ENCODE measurements around the gene PIK3AP1. TPM values are rescaled to one million over a fixed set of nuclear protein-coding genes. Genes with fewer than 3 reads are reported as not detected.
A peak's percentile ranks its signal among the peaks of the same experiment; 100 is the strongest.
"Not testable (repeated sequence)": the region's sequence is repeated elsewhere in the genome, so short reads cannot be mapped to it uniquely, and the experiment has no call there.

Gene PIK3AP1
- total RNA-seq, 1 experiment from 2014 or later: 4.3 TPM

GRCh38 chr10:96578633-96579032 is 141.7 kb downstream of the PIK3AP1 start:
- Mint-ChIP-seq H3K9me3 (peaks cover 4% of the 10 kb centered on the region), H3K36me3 (peaks cover 23% of the 10 kb centered on the region), H3K27ac (peak overlapping the region; percentile 80; the same call in 1 of the 2 replicates), H3K4me1 (peaks cover 40% of the 10 kb centered on the region), H3K27me3 (ENCODE audit: low read depth) (no peaks in the 10 kb centered on the region), H3K4me3 (no peak overlapping the region)
- no peak for TF ChIP-seq RORB (CRISPR knock-in tag; IDR thresholded peaks at IDR 0.05)
- TF ChIP-seq CBFB (CRISPR knock-in tag; IDR thresholded peaks at IDR 0.05; ENCODE audit: low read depth): no peak
- TF ChIP-seq EMX1 (CRISPR knock-in tag; IDR thresholded peaks at IDR 0.05): no peak
- no peak for TF ChIP-seq E2F4 (CRISPR knock-in tag; IDR thresholded peaks at IDR 0.05; ENCODE audit: borderline replicate concordance, low read depth)
- TF ChIP-seq ZNF121 (CRISPR knock-in tag; IDR thresholded peaks at IDR 0.05): no peak
- no peak for TF ChIP-seq KAT7 (CRISPR knock-in tag; IDR thresholded peaks at IDR 0.05; ENCODE audit: borderline replicate concordance)
- no peak for TF ChIP-seq HMGXB4 (CRISPR knock-in tag; IDR thresholded peaks at IDR 0.05)
- DNase-seq (ENCODE audit: low spot score) (no peak), ATAC-seq (no peak)
- ChIA-PET CTCF (no interaction called here), POLR2A (no interaction called here)

- ChIA-PET POLR2A (no interaction called here), CTCF (no interaction called here)
- H3K27ac Mint-ChIP-seq: 0 out of 2 replicates have a peak overlapping the region, but pooled peaks have one; percentile 23
- H3K27me3 Mint-ChIP-seq (ENCODE audit: low read depth): no peaks in the 10 kb centered on the region
- peaks cover 39% of the 10 kb centered on the region for H3K4me1 Mint-ChIP-seq
- H3K9me3 Mint-ChIP-seq: peaks cover 4% of the 10 kb centered on the region
- TF ChIP-seq EMX1 (CRISPR knock-in tag; IDR thresholded peaks at IDR 0.05): no peak
- ATAC-seq (no peak), DNase-seq (ENCODE audit: low spot score) (no peak)
- peaks cover 23% of the 10 kb centered on the region for H3K36me3 Mint-ChIP-seq
- no peak overlapping the region for H3K4me3 Mint-ChIP-seq
These were observed 142.3 kb downstream of the PIK3AP1 start for GRCh38 chr10:96578022-96578421.

- no peak for TF ChIP-seq NR1H2 (CRISPR knock-in tag; IDR thresholded peaks at IDR 0.05)
- Mint-ChIP-seq H3K27me3 (ENCODE audit: low read depth) (no peaks in the 10 kb centered on the region), H3K36me3 (peaks cover 23% of the 10 kb centered on the region), H3K27ac (no peak overlapping the region), H3K9me3 (peaks cover 4% of the 10 kb centered on the region), H3K4me3 (no peak overlapping the region), H3K4me1 (peaks cover 34% of the 10 kb centered on the region)
- ATAC-seq (no peak), DNase-seq (ENCODE audit: low spot score) (no peak)
- ChIA-PET CTCF (interaction anchor here (0.5 kb wide), 1 partner anchor 14 kb away, joined by 3 read pairs; no protein-coding TSS in a partner anchor), POLR2A (interaction anchor here (0.7 kb wide), 1 partner anchor 12 kb away, joined by 5 read pairs; no protein-coding TSS in a partner anchor)
These were observed 143.2 kb downstream of the PIK3AP1 start for GRCh38 chr10:96577069-96577468.

- Mint-ChIP-seq H3K36me3 (peaks cover 23% of the 10 kb centered on the region), H3K27me3 (ENCODE audit: low read depth) (no peaks in the 10 kb centered on the region), H3K4me3 (no peak overlapping the region), H3K4me1 (peaks cover 34% of the 10 kb centered on the region), H3K9me3 (peaks cover 4% of the 10 kb centered on the region), H3K27ac (no peak overlapping the region)
- CTCF ChIA-PET: no interaction called here
- POLR2A ChIA-PET: interaction anchor here (0.7 kb wide), 1 partner anchor 13 kb away, joined by 5 read pairs; no protein-coding TSS in a partner anchor
- no peak for TF ChIP-seq NR1H2 (CRISPR knock-in tag; IDR thresholded peaks at IDR 0.05)
- no peak for TF ChIP-seq GABPB1 (CRISPR knock-in tag; IDR thresholded peaks at IDR 0.05)
- TF ChIP-seq SP1 (CRISPR knock-in tag; conservative IDR thresholded peaks at IDR 0.05): no peak
- no peak for TF ChIP-seq ZNF263 (CRISPR knock-in tag; IDR thresholded peaks at IDR 0.05; ENCODE audit: low read depth)
- TF ChIP-seq NR3C1 (CRISPR knock-in tag; conservative IDR thresholded peaks at IDR 0.05; ENCODE audit: low read depth): no peak
- TF ChIP-seq CDX4 (CRISPR knock-in tag; IDR thresholded peaks at IDR 0.05; ENCODE audit: borderline replicate concordance): no peak
- TF ChIP-seq CTCF (IDR thresholded peaks at IDR 0.05): no peak
- TF ChIP-seq ZNF416 (CRISPR knock-in tag; IDR thresholded peaks at IDR 0.05): no peak
- TF ChIP-seq OVOL2 (CRISPR knock-in tag; IDR thresholded peaks at IDR 0.05; ENCODE audit: borderline replicate concordance): no peak
- TF ChIP-seq KAT7 (CRISPR knock-in tag; IDR thresholded peaks at IDR 0.05; ENCODE audit: borderline replicate concordance): no peak
- no peak for TF ChIP-seq ATF6 (CRISPR knock-in tag; IDR thresholded peaks at IDR 0.05)
- TF ChIP-seq ZNF121 (CRISPR knock-in tag; IDR thresholded peaks at IDR 0.05): no peak
- ATAC-seq: no peak
- DNase-seq (ENCODE audit: low spot score): no peak
These were observed 143.9 kb downstream of the PIK3AP1 start for GRCh38 chr10:96576277-96576980.

GRCh38 chr10:96574564-96574963 is 145.8 kb downstream of the PIK3AP1 start:
- Mint-ChIP-seq H3K36me3 (peaks cover 19% of the 10 kb centered on the region), H3K27ac (0 out of 2 replicates have a peak overlapping the region, but pooled peaks have one; percentile 24), H3K4me1 (peaks cover 38% of the 10 kb centered on the region)
- ATAC-seq; POLR2A ChIA-PET; H3K27me3 Mint-ChIP-seq (ENCODE audit: low read depth); H3K4me3 Mint-ChIP-seq; DNase-seq (ENCODE audit: low spot score); H3K9me3 Mint-ChIP-seq: not testable (repeated sequence)
- CTCF ChIA-PET: interaction anchor here (1.5 kb wide), 1 partner anchor 204 kb away, joined by 4 read pairs; no protein-coding TSS in a partner anchor
